Left renal cortex interstitium (tissue), 4 donors: ENCODE results near the gene SLC13A2. TPM values are rescaled to one million over a fixed set of nuclear protein-coding genes. Genes with fewer than 3 reads are reported as not detected.

ENCODE experiments used
- DNase-seq, 4 donors: peaks; one replicate each; pipeline ENCODE4 v3.0.0-alpha.2; 2013; ENCODE audit warnings: low read depth in 4 of 4, low spot score in 2 of 4, missing footprints in 1 of 4
- polyA plus RNA-seq, 4 donors: library from polyadenylated mRNA; unstranded; fragments of 120-200 nt; gene quantifications; one replicate each; pipeline ENCODE4 v1.2.1, GENCODE V29; 2013; ENCODE audit not compliant: insufficient read length in 4 of 4

The SLC13A2 gene
- polyA plus RNA-seq, 4 donors = 6.0 to 19.3 (median 14.6) TPM

- no peak for DNase-seq
Observed at GRCh38 chr17:28491860-28492259, 18.4 kb downstream of the SLC13A2 start.

GRCh38 chr17:28492352-28493310 lies 19.2 kb downstream of the SLC13A2 start:
- DNase-seq = no peak

- DNase-seq = no peak
Observed at GRCh38 chr17:28493460-28493859, 20.0 kb downstream of the SLC13A2 start.

- DNase-seq = peak in 2 of 4 donors; percentile 40 to 55
Observed at GRCh38 chr17:28494445-28495188, 21.2 kb downstream of the SLC13A2 start.

GRCh38 chr17:28495635-28496034 lies 22.2 kb downstream of the SLC13A2 start:
- no peak for DNase-seq

- no peak for DNase-seq
Observed at GRCh38 chr17:28497931-28498330, 24.5 kb downstream of the SLC13A2 start.

- no peak for DNase-seq
Observed at GRCh38 chr17:28498652-28499363, 25.4 kb downstream of the SLC13A2 start.

GRCh38 chr17:28499364-28499664 lies 25.9 kb downstream of the SLC13A2 start:
- DNase-seq = no peak

GRCh38 chr17:28499684-28500357 lies 26.4 kb downstream of the SLC13A2 start:
- DNase-seq = no peak

GRCh38 chr17:28500712-28501379 lies 27.4 kb downstream of the SLC13A2 start:
- no peak for DNase-seq

- DNase-seq = no peak
Observed at GRCh38 chr17:28501421-28502284, 28.2 kb downstream of the SLC13A2 start.

- DNase-seq = no peak
Observed at GRCh38 chr17:28503420-28503819, 30.0 kb downstream of the SLC13A2 start.

GRCh38 chr17:28505986-28506665 lies 32.7 kb downstream of the SLC13A2 start, which contains the start of gene FOXN1:
Gene FOXN1, plus strand, starts transcription at chr17:28506348. Its CDS starts 17,622 bp downstream, at chr17:28523970.
- no peak for DNase-seq

- DNase-seq = no peak
Observed at GRCh38 chr17:28506763-28507487, 33.5 kb downstream of the SLC13A2 start.

- no peak for DNase-seq
Observed at GRCh38 chr17:28507567-28508203, 34.2 kb downstream of the SLC13A2 start.

- DNase-seq = no peak
Observed at GRCh38 chr17:28508211-28508724, 34.8 kb downstream of the SLC13A2 start.

- DNase-seq = no peak
Observed at GRCh38 chr17:28509789-28510188, 36.3 kb downstream of the SLC13A2 start.
